Measurements from ENCODE around the gene PARD6A.

PARD6A gene

DNA sequence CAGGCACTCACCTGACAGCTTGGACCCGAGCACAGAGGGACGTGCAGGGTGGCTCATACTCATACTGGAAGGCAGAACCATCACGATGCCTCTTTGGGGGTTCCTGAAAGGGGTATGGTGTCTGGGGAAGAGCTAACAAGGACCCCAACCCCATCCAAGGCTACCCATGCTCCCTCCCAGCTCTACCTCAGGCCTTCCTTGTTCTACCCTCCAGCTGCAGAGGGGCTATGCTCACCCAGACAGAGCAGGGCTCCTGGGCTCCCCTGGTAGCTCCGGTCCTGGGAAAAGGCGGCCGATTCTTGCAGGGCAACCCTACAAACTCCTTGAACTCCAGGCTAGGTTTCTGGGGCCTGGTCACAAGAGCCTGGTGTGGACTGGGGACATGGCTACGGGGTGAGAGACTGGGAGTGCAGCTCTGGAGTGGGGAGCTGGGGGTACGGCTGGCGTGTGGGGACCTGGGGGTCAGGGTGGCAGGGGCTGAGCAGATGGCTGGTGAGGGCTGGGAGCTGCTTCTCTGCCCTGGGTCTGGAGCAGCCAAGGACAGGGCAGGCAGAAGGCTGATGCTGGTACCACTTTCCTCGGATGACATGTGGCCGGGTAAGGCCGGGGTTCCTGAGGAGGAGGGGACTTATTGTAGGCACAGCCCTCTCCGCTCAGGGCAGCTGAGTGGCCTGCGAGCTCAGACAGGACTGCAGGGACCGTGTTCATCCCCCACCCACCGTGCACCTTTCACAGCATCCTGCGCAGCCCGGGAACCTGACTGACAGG lies 2.8 kb upstream of the PARD6A start:
- H3K4me3 ChIP-seq (ENCODE audit: insufficient read depth in 1 of 2, low read depth in 1 of 2, low read length in 2 of 2) = no peak overlapping the region
- H3K14ac ChIP-seq (ENCODE audit: low read length in 2 of 2) = no peak overlapping the region
- no peak overlapping the region for H2AFZ ChIP-seq (ENCODE audit: low read depth, low read length)
- no peak overlapping the region for H3K4me2 ChIP-seq (ENCODE audit: low read length, poor library complexity, severe bottlenecking)
- no peak overlapping the region for H2BK5ac ChIP-seq (ENCODE audit: low read depth, low read length, poor library complexity, severe bottlenecking)
- no peak overlapping the region for H4K91ac ChIP-seq (ENCODE audit: low read length)
- no peak overlapping the region for H4K8ac ChIP-seq (ENCODE audit: low read length)
- no peak overlapping the region for H2BK12ac ChIP-seq (ENCODE audit: low read length in 2 of 2)
- no peak overlapping the region for H3K23ac ChIP-seq (ENCODE audit: low read length in 2 of 2)
- no peak overlapping the region for H2BK120ac ChIP-seq (ENCODE audit: low read depth, low read length)
- H2AK5ac ChIP-seq (ENCODE audit: low read length, severe bottlenecking) = no peak overlapping the region
- H3K27ac ChIP-seq (ENCODE audit: low read length, poor library complexity, severe bottlenecking) = no peak overlapping the region
- no peaks in the 10 kb centered on the region for H3K9me3 ChIP-seq (ENCODE audit: control insufficient read depth, low read length)
- no peak overlapping the region for H3K4ac ChIP-seq (ENCODE audit: low read depth in 1 of 2, low read length in 2 of 2)
- H3K79me1 ChIP-seq (replicated peaks; ENCODE audit: low read length, poor library complexity, severe bottlenecking) = peaks cover 8% of the 10 kb centered on the region
- H2BK15ac ChIP-seq (ENCODE audit: low read depth, poor library complexity, severe bottlenecking) = no peak overlapping the region
- H3K18ac ChIP-seq (ENCODE audit: low read depth in 1 of 2, low read length in 2 of 2) = no peak overlapping the region
- DNase-seq = no peak
- peaks cover 10 to 33% of the 10 kb centered on the region in 2 experiments for H3K36me3 ChIP-seq (ENCODE audit: control insufficient read depth in 1 of 2, insufficient read depth in 2 of 2, low read depth in 1 of 2, low read length in 2 of 2)
- peaks cover 11 to 17% of the 10 kb centered on the region in 2 experiments for H3K27me3 ChIP-seq (ENCODE audit: control insufficient read depth in 1 of 2, insufficient read depth in 1 of 2, low read length in 2 of 2)
- WGBS = 97% methylated on average over 18 of the region's 18 CpGs
- peaks cover 27% of the 10 kb centered on the region for H3K4me1 ChIP-seq (ENCODE audit: control insufficient read depth, insufficient read depth, low read depth, low read length)
- no peak overlapping the region for H3K9ac ChIP-seq (ENCODE audit: low read length)

DNA sequence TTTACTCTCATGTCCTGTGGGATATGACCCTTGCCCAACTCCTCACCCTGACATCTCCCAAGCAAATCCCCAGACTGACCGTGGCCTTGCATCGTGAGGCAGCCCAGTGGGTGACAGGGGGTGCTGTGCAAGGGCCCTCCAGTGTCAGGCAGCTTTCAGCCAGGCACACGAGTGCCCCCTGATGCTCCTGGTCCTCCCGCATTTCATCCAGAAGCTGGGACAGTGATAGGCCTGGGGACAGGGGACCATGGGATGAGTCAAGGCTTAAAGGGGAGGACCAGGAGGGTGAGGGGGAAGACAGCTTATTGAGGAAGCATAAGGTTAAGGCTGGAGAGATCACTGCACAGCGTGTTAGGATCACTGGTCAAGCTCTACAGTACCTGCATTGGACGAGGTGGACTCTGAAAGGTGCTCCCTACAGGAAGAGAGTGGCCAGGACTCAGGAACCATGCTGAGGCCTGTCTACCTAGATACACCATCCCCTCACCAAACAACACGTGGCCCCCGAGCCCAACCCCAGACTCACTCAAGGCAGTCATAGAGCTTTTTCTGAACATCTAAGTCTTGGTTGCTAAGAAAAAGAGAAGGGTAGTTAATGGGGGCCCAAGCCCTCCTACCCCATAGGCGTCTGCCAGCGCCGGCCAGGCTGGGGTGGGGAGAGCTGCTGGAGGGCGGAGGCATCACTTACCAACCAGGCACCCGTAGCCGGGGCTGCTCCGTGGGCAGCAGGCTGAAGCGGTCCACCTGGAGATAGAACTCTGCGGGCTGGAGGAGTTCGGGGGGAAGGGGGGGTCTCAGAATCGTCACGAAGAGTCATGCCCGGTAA lies 1.7 kb upstream of the PARD6A start:
- Histone ChIP-seq H3K9ac (ENCODE audit: low read length) (peak overlapping the region; percentile 100), H3K27me3 (ENCODE audit: control insufficient read depth in 1 of 2, insufficient read depth in 1 of 2, low read length in 2 of 2) (peaks cover 4 to 12% of the 10 kb centered on the region in 2 experiments)

DNA sequence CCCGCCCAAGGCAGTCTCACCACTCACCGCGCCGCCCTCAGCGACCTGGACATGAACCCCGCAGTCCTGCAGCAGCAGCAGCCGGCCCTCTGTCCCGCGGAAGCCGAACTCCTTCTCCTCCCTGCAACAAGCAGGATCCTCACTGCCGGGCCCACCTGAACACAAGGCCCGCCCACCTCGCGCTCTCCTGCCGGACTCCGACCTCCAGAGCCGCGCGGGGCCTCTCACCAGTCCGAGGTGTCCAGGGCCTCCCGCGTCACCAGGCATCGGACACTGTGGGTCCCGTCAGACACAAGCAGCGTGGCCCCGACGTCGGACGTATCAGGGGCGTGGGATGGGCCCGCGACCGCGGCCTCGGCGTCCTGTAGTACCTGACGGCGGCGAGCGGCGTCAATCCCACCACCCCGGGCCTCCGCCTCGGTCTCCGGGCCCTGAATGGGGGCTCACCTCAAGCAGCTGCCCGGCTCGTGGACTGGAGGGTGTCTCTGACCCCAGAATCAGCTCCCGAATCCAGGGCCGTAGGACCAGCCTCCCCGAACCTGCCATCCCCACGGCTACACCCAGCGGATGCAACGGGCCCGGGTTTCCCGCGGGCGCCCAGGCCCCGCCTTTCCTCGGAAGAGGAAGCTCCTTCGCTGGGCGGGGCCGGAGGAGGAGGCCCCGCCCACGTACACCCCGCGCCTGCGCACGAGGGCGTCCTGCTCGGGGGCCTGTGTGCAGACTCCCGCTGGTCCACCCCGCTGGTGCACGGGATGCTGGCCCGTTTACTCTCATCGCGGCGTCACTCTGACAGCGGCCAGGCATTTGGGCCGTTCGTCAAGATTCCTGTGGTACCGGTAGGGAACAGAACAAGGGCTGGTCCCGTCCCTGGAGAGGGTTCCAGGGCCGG lies 841 bp upstream of the PARD6A start, which contains the start of gene ACD:
ACD (minus strand) TSS at position 586 of the 889 bp plus-strand sequence; CDS start at position 546, 40 bp downstream.
- H4K8ac ChIP-seq (ENCODE audit: low read length) = peak within 1 kb of the TSS; percentile 92
- H3K14ac ChIP-seq (ENCODE audit: low read length in 2 of 2) = peak within 1 kb of the TSS in 1 of 2 experiments; percentile 19
- peak within 1 kb of the TSS; percentile 82 for H3K27ac ChIP-seq (ENCODE audit: low read length, poor library complexity, severe bottlenecking)
- H3K4me2 ChIP-seq (ENCODE audit: low read length, poor library complexity, severe bottlenecking) = peak within 1 kb of the TSS; percentile 52
- no peaks in the 10 kb centered on the region for H3K9me3 ChIP-seq (ENCODE audit: control insufficient read depth, low read length)
- H3K79me1 ChIP-seq (replicated peaks; ENCODE audit: low read length, poor library complexity, severe bottlenecking) = peaks cover 8% of the 10 kb centered on the region
- H3K4ac ChIP-seq (ENCODE audit: low read depth in 1 of 2, low read length in 2 of 2) = peak within 1 kb of the TSS in 1 of 2 experiments; percentile 2
- H3K27me3 ChIP-seq (ENCODE audit: control insufficient read depth in 1 of 2, insufficient read depth in 1 of 2, low read length in 2 of 2) = peaks cover 0 to 4% of the 10 kb centered on the region in 2 experiments
- peak within 1 kb of the TSS; percentile 64 for H2BK15ac ChIP-seq (ENCODE audit: low read depth, poor library complexity, severe bottlenecking)
- H3K4me3 ChIP-seq (ENCODE audit: insufficient read depth in 1 of 2, low read depth in 1 of 2, low read length in 2 of 2) = peak within 1 kb of the TSS; percentile 82 to 100
- H2AFZ ChIP-seq (ENCODE audit: low read depth, low read length) = peak within 1 kb of the TSS; percentile 91
- peak within 1 kb of the TSS; percentile 100 for H3K9ac ChIP-seq (ENCODE audit: low read length)
- peak within 1 kb of the TSS in 1 of 2 experiments; percentile 47 for H3K23ac ChIP-seq (ENCODE audit: low read length in 2 of 2)
- H3K18ac ChIP-seq (ENCODE audit: low read depth in 1 of 2, low read length in 2 of 2) = peak within 1 kb of the TSS; percentile 3 to 62
- peak within 1 kb of the TSS; percentile 34 for H4K91ac ChIP-seq (ENCODE audit: low read length)
- H2BK12ac ChIP-seq (ENCODE audit: low read length in 2 of 2) = peak within 1 kb of the TSS in 1 of 2 experiments; percentile 15
- H3K4me1 ChIP-seq (ENCODE audit: control insufficient read depth, insufficient read depth, low read depth, low read length) = peaks cover 19% of the 10 kb centered on the region
- no peak within 1 kb of the TSS for H2AK5ac ChIP-seq (ENCODE audit: low read length, severe bottlenecking)
- H2BK5ac ChIP-seq (ENCODE audit: low read depth, low read length, poor library complexity, severe bottlenecking) = no peak within 1 kb of the TSS
- peak; percentile 92 for DNase-seq
- under 1% methylated on average over 83 of the region's 83 CpGs for WGBS
- H2BK120ac ChIP-seq (ENCODE audit: low read depth, low read length) = no peak within 1 kb of the TSS
- peaks cover 25 to 49% of the 10 kb centered on the region in 2 experiments for H3K36me3 ChIP-seq (ENCODE audit: control insufficient read depth in 1 of 2, insufficient read depth in 2 of 2, low read depth in 1 of 2, low read length in 2 of 2)

More for the DNA sequence above, 1.7 kb upstream of the PARD6A start:
- peak overlapping the region; percentile 82 to 100 for H3K4me3 ChIP-seq (ENCODE audit: insufficient read depth in 1 of 2, low read depth in 1 of 2, low read length in 2 of 2)
- no peak overlapping the region for H2BK120ac ChIP-seq (ENCODE audit: low read depth, low read length)
- no peak overlapping the region for H2BK15ac ChIP-seq (ENCODE audit: low read depth, poor library complexity, severe bottlenecking)
- H4K8ac ChIP-seq (ENCODE audit: low read length) = no peak overlapping the region
- peaks cover 18 to 44% of the 10 kb centered on the region in 2 experiments for H3K36me3 ChIP-seq (ENCODE audit: control insufficient read depth in 1 of 2, insufficient read depth in 2 of 2, low read depth in 1 of 2, low read length in 2 of 2)
- no peak overlapping the region for H2AFZ ChIP-seq (ENCODE audit: low read depth, low read length)
- no peaks in the 10 kb centered on the region for H3K9me3 ChIP-seq (ENCODE audit: control insufficient read depth, low read length)
- H3K18ac ChIP-seq (ENCODE audit: low read depth in 1 of 2, low read length in 2 of 2) = no peak overlapping the region
- no peak overlapping the region for H3K4ac ChIP-seq (ENCODE audit: low read depth in 1 of 2, low read length in 2 of 2)
- H3K14ac ChIP-seq (ENCODE audit: low read length in 2 of 2) = no peak overlapping the region
- H4K91ac ChIP-seq (ENCODE audit: low read length) = no peak overlapping the region
- H2BK5ac ChIP-seq (ENCODE audit: low read depth, low read length, poor library complexity, severe bottlenecking) = no peak overlapping the region
- H2AK5ac ChIP-seq (ENCODE audit: low read length, severe bottlenecking) = no peak overlapping the region
- H3K79me1 ChIP-seq (replicated peaks; ENCODE audit: low read length, poor library complexity, severe bottlenecking) = peaks cover 8% of the 10 kb centered on the region
- H3K4me1 ChIP-seq (ENCODE audit: control insufficient read depth, insufficient read depth, low read depth, low read length) = peaks cover 19% of the 10 kb centered on the region
- H2BK12ac ChIP-seq (ENCODE audit: low read length in 2 of 2) = no peak overlapping the region
- peak overlapping the region; percentile 52 for H3K4me2 ChIP-seq (ENCODE audit: low read length, poor library complexity, severe bottlenecking)
- DNase-seq = no peak
- no peak overlapping the region for H3K27ac ChIP-seq (ENCODE audit: low read length, poor library complexity, severe bottlenecking)
- peak overlapping the region in 1 of 2 experiments; percentile 47 for H3K23ac ChIP-seq (ENCODE audit: low read length in 2 of 2)
- WGBS = 33% methylated on average over 15 of the region's 21 CpGs

All from mesenchymal stem cell (in vitro differentiated cells and primary cell).